HG03196 (cell line): Measurements from ENCODE around the gene FHL3.

Experiments
- ATAC-seq: cut with Tn5 transposase; IDR thresholded peaks from one replicate; pipeline ENCODE4 v1.9.1; 2021; ENCODE audit not compliant: unreplicated experiment

FHL3 gene

DNA sequence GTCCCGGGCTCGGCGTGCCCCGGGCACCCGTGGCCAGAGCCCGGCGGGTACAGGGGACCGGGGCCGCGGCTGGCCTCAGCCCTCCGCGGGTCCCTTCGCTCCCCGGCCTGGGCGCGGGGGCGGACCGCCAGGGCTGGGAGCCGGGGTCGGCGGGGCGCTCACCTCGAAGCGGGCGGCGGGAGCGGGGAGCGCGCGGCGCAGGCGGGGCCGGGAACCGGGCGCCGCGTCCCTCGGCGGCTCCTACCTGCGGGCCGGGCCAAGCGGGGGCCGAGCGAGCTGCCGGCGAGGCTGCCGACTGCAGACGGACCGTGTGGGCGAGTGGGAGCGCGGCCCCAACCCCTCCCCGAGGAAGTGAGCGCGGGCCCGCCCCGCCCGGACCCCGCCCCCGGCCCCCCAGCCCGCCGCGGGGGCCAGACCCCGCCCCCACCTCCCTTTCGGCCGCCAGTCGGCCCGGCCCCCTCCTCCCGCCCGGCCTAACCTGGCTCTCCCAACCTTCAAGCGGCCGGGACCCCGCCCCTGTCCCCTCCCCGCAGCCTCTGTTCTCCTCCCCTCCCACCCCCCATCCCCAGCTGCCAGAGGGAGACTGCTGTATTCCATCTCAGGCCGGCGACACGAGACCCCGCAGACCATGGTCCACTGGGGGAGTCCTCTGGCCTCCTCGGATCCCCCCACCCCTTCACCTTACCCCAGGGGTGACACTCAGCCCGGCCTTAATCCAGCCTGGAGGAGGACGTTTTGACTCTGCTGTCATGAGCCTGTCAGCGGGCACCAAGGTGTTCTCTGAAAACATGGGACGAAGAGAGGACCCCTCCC, at the start of gene FHL3:
TSS of gene FHL3 (minus strand) at position 320 of the 813 bp plus-strand sequence. CDS start 6,102 bp downstream, outside the sequence.
- no peak for ATAC-seq

DNA sequence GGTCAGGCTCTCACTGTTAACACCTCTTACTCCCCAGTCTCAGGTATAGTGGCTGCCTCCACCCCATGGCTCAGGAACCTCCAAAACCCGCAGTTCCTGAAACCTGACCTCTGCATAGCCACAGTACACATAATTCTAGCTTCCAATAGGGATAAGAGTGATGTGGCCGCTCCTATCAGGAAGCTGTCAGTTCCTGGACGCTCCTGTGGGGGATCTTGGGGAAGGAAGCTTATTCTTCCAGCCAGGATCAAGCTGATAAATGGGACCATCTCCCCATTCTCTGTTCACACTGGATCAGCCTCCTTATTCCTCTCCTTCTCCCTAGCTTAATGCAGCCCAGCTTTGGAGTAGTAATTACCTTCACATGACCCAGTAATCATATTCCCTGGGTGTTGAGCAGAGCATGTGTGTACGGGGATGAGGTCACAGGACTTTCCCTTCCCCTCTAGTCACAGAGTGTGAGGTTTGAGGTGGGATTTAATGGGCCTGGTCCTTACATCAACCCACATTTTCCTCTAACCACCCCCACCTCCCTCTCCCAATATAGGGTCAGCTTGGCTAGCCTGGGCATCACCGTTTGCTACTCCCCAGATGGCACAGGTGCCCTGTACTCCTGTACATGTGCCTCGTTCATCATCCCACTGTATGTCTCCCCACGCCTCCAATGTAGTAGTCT, 48.2 kb upstream of the FHL3 start:
- ATAC-seq = no peak

DNA sequence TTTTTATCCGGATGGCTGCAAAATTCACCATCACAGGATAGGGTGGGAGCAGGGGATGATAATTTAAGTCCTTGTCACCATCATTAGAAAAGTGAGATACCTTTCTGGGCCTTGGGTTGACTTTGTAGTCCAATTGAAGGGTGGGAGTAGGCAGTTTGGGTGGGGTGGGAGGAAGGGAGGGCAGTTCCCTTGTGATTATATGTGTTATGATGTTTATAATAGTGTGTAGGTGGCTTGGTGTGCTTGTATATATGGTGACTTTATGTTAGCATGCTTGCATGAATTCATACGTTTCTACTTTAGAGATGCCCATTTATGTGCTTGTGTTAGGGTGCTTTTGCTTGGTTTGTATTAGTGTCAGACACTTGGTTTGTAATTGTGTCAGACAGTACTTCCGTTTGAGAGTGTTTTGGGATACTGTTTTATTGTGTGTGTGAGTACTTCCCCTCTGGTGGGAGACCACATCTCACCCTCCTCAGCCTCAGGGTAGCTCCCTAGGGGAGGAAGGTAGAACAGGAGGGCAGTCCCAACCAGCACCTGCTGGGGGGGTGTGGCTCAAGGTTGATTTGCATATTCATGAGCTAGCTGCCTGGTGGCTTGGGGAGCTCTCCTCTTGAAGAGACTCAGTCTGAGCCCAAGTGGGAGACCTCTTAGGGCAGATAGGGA, 47.6 kb upstream of the FHL3 start:
- no peak for ATAC-seq

- ATAC-seq = no peak
These were observed 45.8 kb upstream of the FHL3 start for GRCh38 chr1:38051079-38051543.

GRCh38 chr1:38050397-38051078, 45.2 kb upstream of the FHL3 start:
- no peak for ATAC-seq

DNA sequence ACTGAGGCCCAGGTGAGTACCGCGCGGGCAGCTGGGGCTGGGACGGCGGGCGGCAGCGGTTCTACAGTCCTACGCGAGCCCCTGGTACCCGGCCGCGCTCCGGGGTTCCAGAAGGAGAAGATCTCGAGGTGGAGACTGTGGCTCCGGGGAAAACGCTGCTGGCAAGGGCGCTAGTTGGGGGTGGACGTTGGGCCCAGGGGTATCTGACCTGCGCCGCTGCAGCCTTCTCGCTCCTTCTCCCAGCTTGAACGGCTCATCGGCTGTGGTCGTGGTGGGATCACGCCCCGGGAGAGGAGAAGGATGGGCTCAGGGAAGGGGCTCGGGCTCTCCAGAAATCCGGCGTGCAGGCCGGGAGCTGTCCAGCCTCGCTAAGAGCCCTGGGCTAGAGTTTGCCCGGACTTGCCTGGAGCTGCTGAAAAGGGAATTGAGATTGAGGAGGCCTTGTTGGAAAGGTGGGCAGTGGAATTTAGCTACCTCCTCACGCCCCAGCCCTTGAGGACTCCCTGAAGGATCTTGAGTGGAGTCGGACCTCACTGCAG, 42.4 kb upstream of the FHL3 start:
- ATAC-seq = no peak

GRCh38 chr1:38046884-38047602, 41.7 kb upstream of the FHL3 start:
- peak; percentile 47 for ATAC-seq

GRCh38 chr1:38046333-38046883, 41.1 kb upstream of the FHL3 start, which contains the start of gene POU3F1:
TSS of gene POU3F1 (minus strand) at chr1:38046793. CDS start at chr1:38046743, 50 bp downstream.
- ATAC-seq = no peak

DNA sequence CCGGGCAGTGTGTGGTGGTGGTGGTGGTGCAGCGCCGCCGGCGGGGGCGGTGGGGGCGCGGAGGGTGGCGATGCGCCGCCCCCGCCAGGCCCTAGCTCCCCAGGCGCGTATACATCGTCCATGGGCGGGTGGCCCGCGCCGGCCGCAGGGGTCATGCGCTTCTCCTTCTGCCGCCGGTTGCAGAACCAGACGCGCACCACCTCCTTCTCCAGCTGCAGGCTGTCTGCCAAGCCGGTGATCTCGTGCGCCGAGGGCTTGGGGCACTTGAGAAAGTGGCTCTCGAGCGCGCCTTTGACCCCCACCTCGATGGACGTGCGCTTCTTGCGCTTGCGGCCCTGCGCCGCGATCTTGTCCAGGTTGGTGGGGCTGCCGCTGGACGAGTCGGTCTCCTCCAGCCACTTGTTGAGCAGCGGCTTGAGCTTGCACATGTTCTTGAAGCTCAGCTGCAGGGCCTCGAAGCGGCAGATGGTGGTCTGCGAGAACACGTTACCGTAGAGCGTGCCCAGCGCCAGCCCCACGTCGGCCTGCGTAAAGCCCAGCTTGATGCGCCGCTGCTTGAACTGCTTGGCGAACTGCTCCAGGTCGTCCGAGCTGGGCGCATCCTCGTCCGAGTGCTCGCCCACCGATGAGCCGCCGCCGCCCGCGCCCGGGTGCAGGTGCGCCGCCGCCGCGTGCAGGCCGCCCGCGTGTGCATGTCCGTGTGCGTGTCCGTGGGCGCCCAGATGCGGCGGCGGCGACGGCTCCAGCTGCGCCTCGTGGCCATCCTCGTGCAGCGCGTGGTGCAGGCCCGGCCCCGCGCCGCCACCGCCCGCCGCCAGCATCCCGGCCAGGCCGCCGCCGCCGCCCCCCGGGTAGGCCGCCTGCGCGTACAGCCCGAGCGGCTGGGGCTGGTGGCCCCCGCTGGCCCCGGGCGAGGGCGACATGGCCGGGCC, 40.4 kb upstream of the FHL3 start:
- ATAC-seq = no peak

DNA sequence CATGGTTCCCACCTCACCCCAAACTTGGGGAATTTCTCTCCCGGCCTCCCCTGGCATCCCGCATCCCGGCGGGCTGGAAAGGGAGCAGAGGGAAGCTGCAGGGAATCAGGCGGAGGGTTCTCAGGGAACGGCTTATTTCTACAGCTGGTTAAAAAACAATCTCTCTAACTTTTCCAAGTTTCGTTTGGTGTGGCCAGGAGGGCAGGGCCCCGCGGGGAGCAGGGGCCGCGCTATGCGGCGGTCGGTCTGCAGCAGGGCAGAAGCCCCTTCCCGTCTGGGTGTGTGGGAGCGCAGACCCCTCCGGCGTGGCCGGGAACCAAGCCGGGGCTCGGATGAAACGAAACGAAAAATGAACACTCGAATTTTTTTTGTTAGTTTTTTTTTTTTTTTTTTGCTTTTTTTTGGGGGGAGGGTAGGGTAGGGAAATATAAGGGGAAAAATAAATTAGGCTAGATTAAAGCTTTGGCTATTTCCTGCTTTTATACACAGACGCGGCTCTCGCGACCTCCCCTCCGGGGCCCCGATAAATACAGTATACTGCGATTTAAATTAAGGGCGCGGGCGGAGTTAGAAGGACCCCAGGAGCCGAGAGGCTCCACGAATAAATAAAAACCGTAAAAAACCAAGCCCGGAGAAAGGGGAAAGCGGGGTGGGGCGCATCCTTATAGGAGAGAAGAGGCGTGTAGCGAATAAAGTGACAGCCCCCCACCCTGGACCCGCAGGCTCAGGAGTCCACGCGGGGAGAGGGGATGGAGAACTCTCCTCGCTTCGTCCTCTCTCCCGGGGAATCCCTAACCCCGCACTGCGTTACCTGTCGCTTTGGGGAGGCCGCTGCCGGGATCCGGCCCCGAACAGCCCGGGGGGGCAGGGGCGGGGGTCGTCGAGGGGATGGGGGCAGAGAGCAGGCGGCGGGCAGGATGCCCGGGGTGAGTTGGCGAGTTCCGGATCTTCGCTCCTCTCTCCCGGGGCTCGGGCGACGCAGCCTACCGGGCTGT, 39.2 kb upstream of the FHL3 start:
- no peak for ATAC-seq

DNA sequence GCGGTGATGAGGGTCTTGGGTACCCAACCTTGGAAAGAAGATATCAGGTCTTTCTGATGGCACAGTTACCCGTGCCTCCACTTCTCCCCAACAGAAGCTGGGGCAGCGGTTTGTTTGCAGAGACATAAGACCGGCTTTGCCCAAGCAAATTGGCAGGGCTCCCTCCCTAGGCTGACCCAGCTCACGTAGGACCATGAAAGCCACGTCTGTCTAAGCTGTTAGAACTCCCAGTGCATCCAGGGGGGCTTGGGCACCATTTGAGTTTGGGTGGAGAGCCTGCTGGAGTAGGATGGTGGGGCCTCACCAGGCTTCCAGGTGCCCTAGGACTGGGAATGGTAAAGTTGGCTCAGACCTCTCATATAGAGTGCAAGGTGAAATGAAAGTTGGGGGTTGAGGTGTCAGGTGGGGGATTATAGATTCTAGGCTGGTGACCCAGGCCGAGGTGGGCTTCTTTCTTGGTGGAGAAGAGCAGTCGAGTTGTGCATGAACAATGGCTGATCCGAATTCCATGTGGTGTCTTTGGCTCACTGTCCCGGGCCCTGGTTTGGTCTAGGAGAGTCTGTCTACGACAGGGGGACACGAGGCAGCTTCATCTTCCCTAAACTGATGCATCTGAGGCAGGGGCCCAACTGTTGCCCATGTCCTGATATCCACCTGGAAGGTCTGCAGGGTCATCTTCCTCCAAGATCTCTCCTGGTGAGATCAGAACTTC, 37.9 kb upstream of the FHL3 start:
- no peak for ATAC-seq

DNA sequence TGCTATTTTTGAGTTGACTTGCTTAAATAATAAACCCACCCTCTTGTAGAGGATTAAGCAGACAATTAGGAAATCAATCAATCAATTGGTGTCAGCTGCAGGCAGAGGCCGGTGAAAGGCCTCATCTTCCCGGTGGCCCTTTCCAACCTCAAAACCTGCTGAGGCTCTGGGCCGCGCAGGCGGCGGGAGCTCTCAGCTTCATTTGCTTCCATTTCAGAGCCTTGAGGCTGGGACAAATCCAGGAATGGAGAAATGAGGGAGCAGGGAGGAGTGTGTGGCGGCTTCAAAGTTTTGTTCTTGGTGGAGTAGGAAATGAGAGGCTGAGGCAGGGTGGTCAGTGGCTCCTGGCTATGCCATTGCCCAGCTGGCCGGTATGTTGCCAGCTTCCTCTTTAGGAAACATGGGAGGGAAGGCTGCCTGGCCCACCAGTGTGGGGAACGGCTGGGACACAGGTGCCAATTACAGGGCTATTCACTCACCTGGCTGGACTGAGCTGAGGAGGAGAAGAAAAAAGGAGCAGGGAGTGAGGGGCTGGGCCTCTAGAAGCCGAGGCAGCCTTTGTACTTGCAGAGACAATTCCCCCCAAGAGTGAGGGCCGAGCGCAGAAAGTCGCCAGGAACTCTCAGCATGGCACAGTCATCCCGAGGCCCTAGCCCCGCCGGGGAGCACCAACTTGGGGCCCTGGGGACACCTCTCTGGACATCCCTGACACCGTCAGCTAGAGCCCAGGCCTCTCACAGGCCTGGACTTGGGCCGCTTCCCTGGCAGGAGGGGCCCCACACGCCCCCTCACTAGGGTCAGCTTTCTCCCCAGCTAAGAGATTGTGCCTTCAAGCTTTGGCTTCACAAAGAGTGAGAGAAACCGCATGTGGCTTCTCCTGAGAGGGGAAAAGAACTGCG, 36.9 kb upstream of the FHL3 start:
- no peak for ATAC-seq

- ATAC-seq = no peak
These were observed 34.2 kb upstream of the FHL3 start for GRCh38 chr1:38039331-38040088.

DNA sequence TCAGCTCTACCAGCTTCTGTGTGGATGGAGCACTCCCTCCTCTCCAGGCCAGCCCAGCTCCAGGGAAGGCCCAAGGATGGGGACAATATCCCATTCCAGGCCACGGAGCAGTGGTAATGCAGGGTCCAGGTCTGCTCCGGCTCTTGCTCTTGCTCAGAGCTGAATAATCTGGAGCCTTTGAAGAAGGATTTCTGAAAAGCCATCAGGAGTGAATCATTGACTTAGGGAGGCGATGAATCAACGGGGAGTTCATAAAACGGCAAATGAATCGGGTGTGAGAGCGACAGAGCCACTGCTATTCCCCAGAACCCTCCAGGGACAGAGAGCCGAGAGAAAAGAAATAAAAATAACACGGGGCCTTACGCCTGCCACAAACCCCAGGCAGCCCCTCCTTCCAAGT, 33.5 kb upstream of the FHL3 start:
- ATAC-seq = no peak

- no peak for ATAC-seq
These were observed 32.1 kb upstream of the FHL3 start for GRCh38 chr1:38037221-38037939.
